GM18867 (cell line): ENCODE measurements around the gene ROCK2.
"Not testable (repeated sequence)": the region's sequence is repeated elsewhere in the genome, so short reads cannot be mapped to it uniquely, and the experiment has no call there.

Experiments
- ATAC-seq: cut with Tn5 transposase; IDR thresholded peaks from one replicate; pipeline ENCODE4 v1.9.1; 2021; ENCODE audit warnings: mild to moderate bottlenecking, moderate library complexity; ENCODE audit not compliant: unreplicated experiment

ROCK2 gene

GRCh38 chr2:11279398-11279797, 65.0 kb downstream of the ROCK2 start:
- no peak for ATAC-seq

GRCh38 chr2:11278219-11278618, 66.2 kb downstream of the ROCK2 start:
- no peak for ATAC-seq

GRCh38 chr2:11275910-11276309, 68.5 kb downstream of the ROCK2 start:
- ATAC-seq: no peak

GRCh38 chr2:11270891-11271290, 73.5 kb downstream of the ROCK2 start:
- no peak for ATAC-seq

GRCh38 chr2:11267931-11268330, 76.5 kb downstream of the ROCK2 start:
- ATAC-seq: no peak

- ATAC-seq: no peak
These were observed 79.6 kb downstream of the ROCK2 start for GRCh38 chr2:11264818-11265217.

- no peak for ATAC-seq
These were observed 80.4 kb downstream of the ROCK2 start for GRCh38 chr2:11264007-11264406.

GRCh38 chr2:11263177-11263576, 81.3 kb downstream of the ROCK2 start:
- ATAC-seq: no peak

- ATAC-seq: not testable (repeated sequence)
These were observed 82.0 kb downstream of the ROCK2 start for GRCh38 chr2:11262438-11262837.

GRCh38 chr2:11261564-11261963, 82.9 kb downstream of the ROCK2 start:
- ATAC-seq: not testable (repeated sequence)

- no peak for ATAC-seq
These were observed 83.5 kb downstream of the ROCK2 start for GRCh38 chr2:11260979-11261378.

GRCh38 chr2:11257964-11258363, 86.5 kb downstream of the ROCK2 start:
- no peak for ATAC-seq

GRCh38 chr2:11257078-11257477, 87.4 kb downstream of the ROCK2 start:
- no peak for ATAC-seq

GRCh38 chr2:11256166-11256565, 88.3 kb downstream of the ROCK2 start:
- ATAC-seq: no peak

- no peak for ATAC-seq
These were observed 90.3 kb downstream of the ROCK2 start for GRCh38 chr2:11254100-11254536.

GRCh38 chr2:11252458-11252857, 92.0 kb downstream of the ROCK2 start:
- ATAC-seq: not testable (repeated sequence)

- ATAC-seq: no peak
These were observed 93.8 kb downstream of the ROCK2 start for GRCh38 chr2:11250400-11251196.

- ATAC-seq: no peak
These were observed 99.1 kb downstream of the ROCK2 start for GRCh38 chr2:11245322-11245721.

- ATAC-seq: no peak
These were observed 100.2 kb downstream of the ROCK2 start for GRCh38 chr2:11244091-11244826.

- ATAC-seq: no peak
These were observed 100.9 kb downstream of the ROCK2 start for GRCh38 chr2:11243512-11243911.

- no peak for ATAC-seq
These were observed 101.8 kb downstream of the ROCK2 start for GRCh38 chr2:11242542-11243174.
